SHP77 treated with DMSO at 0.1 percent for 48 hours (cell line): ENCODE measurements around the gene PERM1.
"Not testable (repeated sequence)": the region's sequence is repeated elsewhere in the genome, so short reads cannot be mapped to it uniquely, and the experiment has no call there.

Source experiments
- DNase-seq: peaks from one replicate; lab custom pipeline; 2025; lab: John Stamatoyannopoulos, UW

PERM1 gene

DNA sequence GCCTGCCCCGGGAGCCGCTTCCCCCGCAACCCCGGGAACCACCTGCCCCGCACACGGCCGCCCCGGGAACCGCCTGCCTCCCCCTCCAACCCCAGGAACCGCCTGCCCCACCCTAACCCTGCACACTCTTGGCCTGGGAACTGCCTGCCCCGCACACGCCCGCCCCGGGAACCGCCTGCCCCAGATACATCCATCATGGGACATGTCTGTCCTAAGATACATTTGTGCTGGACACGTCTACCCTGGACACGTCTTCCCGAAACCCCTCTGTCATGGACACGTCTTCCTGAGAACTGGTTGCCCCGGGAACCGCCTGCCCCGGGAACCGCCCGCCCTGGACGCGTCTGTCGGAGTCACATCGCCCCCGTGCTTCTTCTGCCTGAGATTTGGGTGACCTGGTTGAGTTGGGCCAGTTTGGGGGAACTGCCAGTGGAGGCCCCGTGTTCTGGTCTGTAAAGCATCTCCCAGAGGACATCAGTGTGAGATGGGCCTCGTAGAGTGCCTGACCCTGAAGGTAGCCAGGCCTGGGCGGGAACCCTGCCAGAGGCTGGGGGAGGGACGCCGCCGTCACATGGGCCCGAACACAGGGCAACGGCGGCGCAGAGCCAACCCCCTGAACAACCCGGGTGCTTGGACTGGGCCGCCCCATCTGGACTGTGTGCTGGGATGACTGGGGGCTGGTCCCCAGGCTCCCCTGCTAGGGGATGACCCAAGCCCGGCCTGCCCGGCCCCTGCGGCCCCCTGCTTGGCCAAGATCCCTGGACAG, 3.6 kb downstream of the PERM1 start:
- no peak for DNase-seq

DNA sequence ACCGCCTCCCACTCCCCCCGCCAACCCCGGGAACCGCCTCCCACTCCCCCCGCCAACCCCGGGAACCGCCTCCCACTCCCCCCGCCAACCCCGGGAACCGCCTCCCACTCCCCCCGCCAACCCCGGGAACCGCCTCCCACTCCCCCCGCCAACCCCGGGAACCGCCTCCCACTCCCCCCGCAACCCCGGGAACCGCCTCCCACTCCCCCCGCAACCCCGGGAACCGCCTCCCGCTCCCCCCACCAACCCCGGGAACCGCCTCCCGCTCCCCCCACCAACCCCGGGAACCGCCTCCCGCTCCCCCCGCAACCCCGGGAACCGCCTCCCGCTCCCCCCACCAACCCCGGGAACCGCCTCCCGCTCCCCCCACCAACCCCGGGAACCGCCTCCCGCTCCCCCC, 5.1 kb downstream of the PERM1 start:
- not testable (repeated sequence) for DNase-seq

GRCh38 chr1:975896-976683, 5.8 kb downstream of the PERM1 start:
- DNase-seq, result peak; percentile 30

- no peak for DNase-seq
Measured at GRCh38 chr1:975365-975764, 6.5 kb downstream of the PERM1 start.

DNA sequence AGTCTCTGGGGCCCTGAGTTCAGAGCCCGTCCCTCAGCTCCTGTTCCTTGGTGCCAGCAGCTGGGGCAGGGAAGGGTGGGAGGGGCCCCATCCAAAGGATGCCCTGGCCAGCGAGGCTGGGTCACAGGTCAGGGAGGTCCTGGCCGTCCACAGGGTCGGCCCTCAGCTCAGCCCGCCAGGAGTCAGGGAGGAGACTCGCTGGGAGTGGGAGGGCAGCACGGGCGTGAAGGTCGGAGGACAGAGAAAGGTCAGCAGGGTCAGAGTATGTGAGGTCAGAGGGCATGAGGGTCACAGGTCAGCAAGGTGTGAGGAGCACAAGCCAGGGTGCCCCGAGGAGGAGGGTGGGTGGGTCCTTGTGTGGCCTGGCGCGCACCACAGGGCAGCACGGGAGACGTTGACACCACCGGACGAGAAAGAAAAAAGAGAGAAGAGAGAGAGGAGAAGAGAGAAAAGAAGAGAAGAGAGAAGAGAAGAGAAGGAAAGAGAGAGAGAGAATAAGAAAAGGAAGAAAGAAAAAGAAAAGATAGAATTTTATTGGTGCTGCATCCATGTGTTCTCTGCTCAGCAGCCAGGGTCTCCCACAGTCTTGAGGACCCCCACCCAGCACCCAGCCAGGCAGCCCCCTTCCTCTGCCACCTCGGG, 7.1 kb downstream of the PERM1 start:
- no peak for DNase-seq

- DNase-seq, result no peak
Measured at GRCh38 chr1:974293-974640, 7.6 kb downstream of the PERM1 start.

GRCh38 chr1:973459-974292, 8.2 kb downstream of the PERM1 start:
- no peak for DNase-seq

GRCh38 chr1:972726-973458, 9.0 kb downstream of the PERM1 start:
- DNase-seq, result no peak

GRCh38 chr1:971751-972506, 10.0 kb downstream of the PERM1 start:
- no peak for DNase-seq

DNA sequence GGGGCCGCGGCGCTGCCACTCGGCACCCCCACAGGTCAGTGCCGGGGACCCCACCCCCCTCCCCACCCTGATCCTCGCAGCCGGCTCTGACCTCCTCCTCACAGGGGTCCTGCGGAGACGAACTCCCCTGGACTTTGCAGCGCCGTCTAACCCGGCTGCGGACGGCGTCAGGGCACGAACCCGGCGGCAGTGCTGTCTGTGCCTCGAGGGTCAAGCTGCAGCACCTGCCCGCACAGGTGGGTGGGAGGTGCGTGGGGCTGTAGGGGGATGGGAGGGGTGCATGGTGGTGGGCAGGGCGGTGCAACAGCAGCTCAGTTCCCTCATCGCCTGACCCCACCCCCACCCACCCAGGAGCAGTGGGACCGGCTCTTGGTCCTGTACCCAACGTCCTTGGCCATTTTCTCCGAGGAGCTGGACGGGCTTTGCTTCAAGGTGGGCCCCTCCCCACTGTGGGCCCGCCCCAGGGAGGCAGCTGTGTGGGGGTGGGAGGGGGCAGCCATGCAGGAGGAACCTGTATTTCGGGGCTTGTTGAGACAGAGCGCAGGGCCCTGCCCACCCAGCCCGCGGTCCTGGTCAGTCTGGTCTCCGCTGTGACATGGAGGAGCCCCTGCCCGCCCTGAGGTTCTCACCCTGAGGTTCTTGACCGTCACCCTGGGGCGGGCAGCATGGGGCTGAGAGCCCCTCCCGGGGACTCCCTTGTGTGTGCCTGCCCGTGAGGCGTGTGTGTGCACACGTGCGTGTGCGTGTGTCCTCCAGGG, 10.7 kb downstream of the PERM1 start:
- DNase-seq, result no peak

DNA sequence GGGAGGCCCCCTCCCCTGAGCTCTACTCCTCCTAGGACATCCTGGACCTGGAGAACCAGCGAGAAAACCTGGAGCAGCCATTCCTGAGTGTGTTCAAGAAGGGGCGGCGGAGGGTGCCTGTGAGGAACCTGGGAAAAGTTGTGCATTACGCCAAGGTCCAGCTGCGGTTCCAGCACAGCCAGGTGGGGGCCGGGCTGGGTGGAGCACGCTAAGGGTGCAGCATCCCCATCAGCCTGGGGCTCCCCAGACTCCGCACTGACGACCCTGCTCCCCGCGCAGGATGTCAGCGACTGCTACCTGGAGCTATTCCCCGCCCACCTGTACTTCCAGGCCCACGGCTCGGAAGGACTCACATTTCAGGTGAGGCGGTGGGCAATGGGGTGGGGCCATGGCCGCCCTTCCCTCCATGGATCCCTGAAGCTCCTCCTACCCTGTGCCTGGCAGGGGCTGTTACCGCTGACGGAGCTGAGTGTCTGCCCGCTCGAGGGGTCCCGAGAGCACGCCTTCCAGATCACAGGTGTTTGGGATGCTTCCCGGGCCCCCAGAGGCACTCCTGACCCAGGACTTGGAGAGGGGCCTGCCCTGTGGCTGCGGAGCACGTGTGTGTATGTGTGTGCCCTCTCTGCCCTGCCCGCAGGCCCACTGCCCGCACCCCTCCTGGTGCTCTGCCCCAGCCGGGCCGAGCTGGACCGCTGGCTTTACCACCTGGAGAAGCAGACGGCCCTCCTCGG, 11.5 kb downstream of the PERM1 start:
- no peak for DNase-seq

DNA sequence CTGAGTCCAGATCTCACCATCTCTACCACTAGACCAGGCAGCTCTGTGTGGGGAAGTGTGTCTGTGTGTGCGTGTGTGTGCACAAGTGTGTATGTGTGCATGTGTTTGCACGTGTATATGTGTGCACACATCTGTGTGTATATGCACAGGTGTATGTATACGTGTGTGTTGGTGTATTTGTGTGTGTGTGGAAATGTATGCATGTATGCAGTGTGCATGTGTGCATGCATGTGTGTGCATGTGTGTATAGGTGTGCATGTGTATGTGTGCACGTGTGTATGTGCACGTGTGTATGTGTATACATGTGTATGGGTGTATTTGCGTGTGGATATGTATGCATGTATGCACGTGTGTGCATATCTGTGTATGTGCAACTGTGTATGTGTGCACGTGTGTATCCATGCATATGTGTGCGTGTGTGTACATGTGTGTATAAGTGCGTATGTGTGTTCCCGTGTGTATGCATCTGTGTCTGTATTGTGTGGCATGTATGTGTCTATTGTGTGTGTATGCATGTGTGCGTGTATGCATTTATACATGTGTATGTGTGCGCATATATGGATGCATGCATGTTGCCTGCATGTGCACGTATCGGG, 12.5 kb downstream of the PERM1 start:
- DNase-seq, result no peak

GRCh38 chr1:967466-968343, 14.2 kb downstream of the PERM1 start:
- DNase-seq, result no peak

DNA sequence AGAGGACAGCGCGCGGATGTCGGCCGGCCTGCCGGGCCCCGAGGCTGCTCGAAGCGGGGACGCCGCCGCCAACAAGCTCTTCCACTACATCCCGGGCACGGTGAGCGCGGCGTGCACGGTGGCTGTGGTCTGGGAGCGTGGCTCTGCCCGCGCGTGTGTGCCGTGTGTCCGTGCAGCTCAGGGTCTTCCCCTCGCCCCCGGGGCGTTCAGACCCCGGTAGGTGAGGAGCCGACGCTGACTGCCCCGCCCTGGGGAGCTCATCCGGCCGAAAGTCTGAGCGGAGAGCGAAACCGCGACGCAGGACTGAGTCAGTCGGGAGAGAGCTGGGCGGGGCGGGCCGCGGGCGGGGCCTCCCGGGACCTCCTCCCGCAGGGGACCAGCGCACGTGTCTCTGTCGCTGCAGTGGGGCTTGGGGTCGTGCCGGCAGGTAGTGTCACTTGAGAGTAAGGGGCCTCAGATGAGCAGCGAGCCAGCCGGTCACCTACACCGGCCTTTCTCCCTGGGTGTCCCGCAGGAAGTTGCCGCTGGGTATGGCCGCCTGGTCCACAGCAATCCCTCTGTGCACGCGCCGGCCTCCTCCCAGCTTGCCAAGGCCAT, 15.1 kb downstream of the PERM1 start:
- no peak for DNase-seq

DNA sequence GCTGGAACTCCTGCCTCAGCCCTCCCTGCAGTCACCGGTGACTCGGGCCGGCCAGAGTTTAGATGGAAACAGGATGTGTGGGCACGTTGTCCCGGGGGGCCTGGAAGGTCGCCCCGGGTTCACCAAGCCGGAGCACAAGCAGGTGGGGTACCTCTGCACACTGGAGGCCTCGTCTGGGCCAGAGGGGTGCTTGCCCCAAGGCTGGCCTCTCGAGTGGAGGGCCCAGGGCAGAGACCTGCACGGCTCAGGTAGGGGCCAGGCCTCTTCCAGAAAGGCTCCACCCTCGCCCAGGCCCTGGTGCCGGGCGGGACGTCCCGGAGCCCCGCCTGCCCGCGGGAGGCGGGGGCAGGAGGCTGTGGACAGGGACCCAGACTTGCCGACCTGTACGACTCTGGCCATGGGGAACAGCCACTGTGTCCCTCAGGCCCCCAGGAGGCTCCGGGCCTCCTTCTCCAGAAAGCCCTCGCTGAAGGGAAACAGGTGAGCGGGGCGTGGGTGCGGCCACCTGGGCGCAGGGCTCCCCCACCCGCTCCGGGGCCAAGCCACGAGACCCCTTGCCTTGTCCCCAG, 15.7 kb downstream of the PERM1 start, which contains the start of gene PLEKHN1:
PLEKHN1 (plus strand) TSS at position 348 of the 569 bp plus-strand sequence; CDS start at position 398, 50 bp downstream.
- DNase-seq, result no peak

DNA sequence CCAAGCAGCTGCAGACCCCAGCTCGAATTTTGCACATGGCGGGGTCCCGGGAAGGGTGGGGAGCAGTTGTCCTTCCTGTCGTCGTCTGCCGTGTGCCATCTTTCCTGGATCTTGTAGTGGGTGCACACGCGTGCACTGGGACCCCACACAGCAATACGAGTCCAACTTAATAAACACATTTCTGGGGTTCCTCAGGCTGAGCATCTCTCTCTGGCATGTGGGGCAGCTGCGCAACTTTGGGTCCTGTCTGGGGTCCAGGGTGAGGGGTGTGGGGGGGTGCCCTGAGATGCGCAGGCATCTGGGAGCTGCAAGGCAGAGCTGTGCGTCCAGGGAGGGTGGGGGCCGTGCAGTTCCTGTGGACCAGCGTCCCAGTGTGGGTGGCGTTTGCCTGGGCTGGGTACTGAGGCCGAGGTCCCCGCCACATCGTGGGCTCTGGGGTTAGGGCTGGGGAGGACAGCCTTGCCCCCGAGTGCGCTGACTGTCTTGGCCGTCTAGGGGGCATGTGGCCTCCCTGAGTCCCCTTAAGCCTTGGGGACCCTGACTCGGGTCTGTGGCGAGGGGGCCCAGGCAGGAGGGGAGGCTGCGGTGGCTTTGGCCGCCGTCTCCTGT, 16.3 kb downstream of the PERM1 start:
- DNase-seq, result no peak
